NCI-H345 treated with DMSO at 0.1 percent for 48 hours (cell line): ENCODE measurements around the gene TULP4.
A peak's percentile ranks its signal among the peaks of the same experiment; 100 is the strongest.
"Not testable (repeated sequence)": the region's sequence is repeated elsewhere in the genome, so short reads cannot be mapped to it uniquely, and the experiment has no call there.

ENCODE experiments used
- DNase-seq: peaks from one replicate; lab custom pipeline; 2025; ENCODE audit not compliant: unreplicated experiment; lab: John Stamatoyannopoulos, UW

TULP4 gene

GRCh38 chr6:158464483-158464882 lies 152.2 kb downstream of the TULP4 start:
- DNase-seq = no peak

GRCh38 chr6:158465257-158465656 lies 153.0 kb downstream of the TULP4 start:
- no peak for DNase-seq

GRCh38 chr6:158465747-158466146 lies 153.5 kb downstream of the TULP4 start:
- no peak for DNase-seq

GRCh38 chr6:158467923-158468322 lies 155.7 kb downstream of the TULP4 start:
- peak; percentile 90 for DNase-seq

GRCh38 chr6:158468666-158469065 lies 156.4 kb downstream of the TULP4 start:
- peak; percentile 10 for DNase-seq

GRCh38 chr6:158470023-158470422 lies 157.8 kb downstream of the TULP4 start:
- DNase-seq = not testable (repeated sequence)

- no peak for DNase-seq
Observed at GRCh38 chr6:158471339-158471738, 159.1 kb downstream of the TULP4 start.

- no peak for DNase-seq
Observed at GRCh38 chr6:158472447-158472846, 160.2 kb downstream of the TULP4 start.

GRCh38 chr6:158474961-158475343 lies 162.7 kb downstream of the TULP4 start:
- peak; percentile 90 for DNase-seq

- peak; percentile 96 for DNase-seq
Observed at GRCh38 chr6:158475344-158476302, 163.4 kb downstream of the TULP4 start.

GRCh38 chr6:158476389-158476788 lies 164.1 kb downstream of the TULP4 start:
- DNase-seq = peak; percentile 83

GRCh38 chr6:158477722-158478121 lies 165.5 kb downstream of the TULP4 start:
- DNase-seq = not testable (repeated sequence)

- DNase-seq = no peak
Observed at GRCh38 chr6:158480989-158481388, 168.7 kb downstream of the TULP4 start.

GRCh38 chr6:158481690-158482473 lies 169.6 kb downstream of the TULP4 start:
- no peak for DNase-seq

GRCh38 chr6:158485431-158485830 lies 173.2 kb downstream of the TULP4 start:
- DNase-seq = no peak

- no peak for DNase-seq
Observed at GRCh38 chr6:158487495-158487894, 175.2 kb downstream of the TULP4 start.

- no peak for DNase-seq
Observed at GRCh38 chr6:158488065-158488464, 175.8 kb downstream of the TULP4 start.

- no peak for DNase-seq
Observed at GRCh38 chr6:158489441-158489840, 177.2 kb downstream of the TULP4 start.

- DNase-seq = no peak
Observed at GRCh38 chr6:158492881-158493280, 180.6 kb downstream of the TULP4 start.

GRCh38 chr6:158496700-158497099 lies 184.4 kb downstream of the TULP4 start:
- no peak for DNase-seq

- DNase-seq = no peak
Observed at GRCh38 chr6:158497620-158498019, 185.4 kb downstream of the TULP4 start.

- no peak for DNase-seq
Observed at GRCh38 chr6:158498362-158498761, 186.1 kb downstream of the TULP4 start.
